Vagina (tissue), 2 donors: ENCODE measurements around the gene SUPT5H. TPM values are rescaled to one million over a fixed set of nuclear protein-coding genes. Genes with fewer than 3 reads are reported as not detected.

Experiments used
- DNase-seq, 2 donors: peaks; one replicate each; pipeline ENCODE4 v3.0.0-alpha.2; 2017; ENCODE audit errors: extremely low spot score in 2 of 2
- H3K27ac ChIP-seq: fragments of 200-600 bp; sonication (generic); one replicate; pipeline ENCODE4 v1.5.1; 2019
- H3K27me3 ChIP-seq: fragments of 200-600 bp; sonication (generic); one replicate; pipeline ENCODE4 v1.5.1; 2019
- H3K36me3 ChIP-seq, 2 donors: fragments of 200-600 bp; sonication (generic); one replicate each; pipeline ENCODE4 v1.5.1; 2017 to 2019
- H3K4me1 ChIP-seq: fragments of 200-600 bp; sonication (generic); one replicate; pipeline ENCODE4 v1.5.1; 2019
- H3K4me3 ChIP-seq, 2 donors: fragments of 200-600 bp; sonication (generic); 1 replicate in 1 of 2; 2 replicates in 1 of 2; pipeline ENCODE4 v1.5.1; 2016 to 2019
- H3K9me3 ChIP-seq: fragments of 200-600 bp; sonication (generic); one replicate; pipeline ENCODE4 v1.5.1; 2019
- POLR2A ChIP-seq, 2 donors: fragments of 450-650 bp; IDR thresholded peaks; one replicate each; pipeline ENCODE4 v1.6.1; 2017; ENCODE audit warnings: antibody characterized with exemption in 2 of 2, mild to moderate bottlenecking in 2 of 2, moderate library complexity in 2 of 2
- POLR2AphosphoS5 ChIP-seq, 2 donors: sonication (generic); formaldehyde crosslinking; IDR thresholded peaks; one replicate each; pipeline ENCODE4 v1.9.0; 2017; ENCODE audit warnings: antibody characterized with exemption in 2 of 2, mild to moderate bottlenecking in 2 of 2, low read depth in 1 of 2; ENCODE audit not compliant: insufficient read depth in 1 of 2
- intact Hi-C: fragments of 100-400 bp; cut with DNase I; formaldehyde crosslinking; loops from one replicate; pipeline ENCODE4 v1.15.1; 2023
- total RNA-seq: library from RNA; depleted of rRNA; stranded (reverse); fragments of >200 nt; gene quantifications from one replicate; pipeline ENCODE4 v1.2.3, GENCODE V29; 2016
- TF ChIP-seq, protein P1 (sequence below), 3 experiments: fragments of 450-650 bp in 2 of 3; fragments of 200-600 bp in 1 of 3; sonication (generic) in 1 of 3; IDR thresholded peaks; one replicate each; pipeline ENCODE4 v1.5.1; 2017 to 2019; ENCODE audit warnings: antibody characterized with exemption in 3 of 3, mild to moderate bottlenecking in 2 of 3, moderate library complexity in 2 of 3

Gene SUPT5H
- total RNA-seq, 1 donor from 2014 or later, result 113 TPM

DNA sequence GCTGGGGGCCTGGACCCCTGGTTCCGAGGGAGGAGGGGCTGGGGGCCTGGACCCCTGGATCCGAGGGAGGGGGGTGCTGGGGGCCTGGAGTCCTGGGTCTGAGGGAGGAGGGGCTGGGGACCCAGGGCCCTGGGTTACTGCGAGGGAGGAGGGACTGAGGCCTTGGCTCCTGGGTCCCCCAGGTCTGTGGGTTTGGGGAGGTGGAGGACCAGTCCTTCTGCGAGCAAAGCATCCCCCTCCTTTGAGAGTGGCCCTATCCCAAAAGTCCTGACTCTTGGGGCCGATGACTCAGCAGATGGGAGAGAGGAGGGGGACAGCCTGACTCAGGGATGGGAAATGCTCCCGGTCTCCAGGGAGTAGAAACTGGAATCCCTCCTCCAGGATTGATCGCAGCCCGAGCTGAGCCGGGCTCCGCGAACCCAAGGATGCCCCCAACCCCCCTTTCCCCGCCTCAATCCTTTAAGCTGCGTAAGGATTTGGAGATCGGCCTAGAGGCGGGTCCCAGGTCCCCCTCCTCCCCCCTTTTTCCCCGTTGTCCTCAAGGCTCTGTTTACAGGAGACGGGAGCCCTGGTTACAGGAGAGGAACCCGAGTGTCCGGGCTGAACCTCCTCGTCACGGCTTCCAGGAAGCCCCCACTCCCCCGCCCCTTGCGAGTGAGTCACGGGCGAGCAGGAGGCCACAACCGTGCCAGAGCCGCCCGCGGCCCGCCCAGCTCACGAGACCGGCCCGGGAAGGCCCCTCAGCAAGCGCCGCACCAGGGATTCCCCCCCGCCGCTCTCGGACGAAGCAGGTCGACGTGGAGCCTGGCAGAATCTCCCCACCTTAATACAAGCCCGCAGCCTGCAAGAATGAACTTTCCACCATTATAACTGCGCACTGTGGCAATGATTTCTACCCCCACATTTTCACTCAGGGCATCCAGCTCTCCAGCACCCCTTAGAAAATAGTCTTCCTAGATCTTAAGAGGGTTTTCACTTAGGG lies 41.8 kb upstream of the SUPT5H start:
- TF ChIP-seq POLR2A (IDR thresholded peaks at IDR 0.05) (peak in 1 of 2 donors; percentile 86), POLR2AphosphoS5 (IDR thresholded peaks at IDR 0.05; ENCODE audit: insufficient read depth in 1 of 2, low read depth in 1 of 2) (peak; percentile 98)
- TF ChIP-seq, protein P1, sequence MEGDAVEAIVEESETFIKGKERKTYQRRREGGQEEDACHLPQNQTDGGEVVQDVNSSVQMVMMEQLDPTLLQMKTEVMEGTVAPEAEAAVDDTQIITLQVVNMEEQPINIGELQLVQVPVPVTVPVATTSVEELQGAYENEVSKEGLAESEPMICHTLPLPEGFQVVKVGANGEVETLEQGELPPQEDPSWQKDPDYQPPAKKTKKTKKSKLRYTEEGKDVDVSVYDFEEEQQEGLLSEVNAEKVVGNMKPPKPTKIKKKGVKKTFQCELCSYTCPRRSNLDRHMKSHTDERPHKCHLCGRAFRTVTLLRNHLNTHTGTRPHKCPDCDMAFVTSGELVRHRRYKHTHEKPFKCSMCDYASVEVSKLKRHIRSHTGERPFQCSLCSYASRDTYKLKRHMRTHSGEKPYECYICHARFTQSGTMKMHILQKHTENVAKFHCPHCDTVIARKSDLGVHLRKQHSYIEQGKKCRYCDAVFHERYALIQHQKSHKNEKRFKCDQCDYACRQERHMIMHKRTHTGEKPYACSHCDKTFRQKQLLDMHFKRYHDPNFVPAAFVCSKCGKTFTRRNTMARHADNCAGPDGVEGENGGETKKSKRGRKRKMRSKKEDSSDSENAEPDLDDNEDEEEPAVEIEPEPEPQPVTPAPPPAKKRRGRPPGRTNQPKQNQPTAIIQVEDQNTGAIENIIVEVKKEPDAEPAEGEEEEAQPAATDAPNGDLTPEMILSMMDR (IDR thresholded peaks at IDR 0.05), result no peak
- intact Hi-C loops, result no loop called here
- Histone ChIP-seq H3K9me3 (no peaks in the 10 kb centered on the region), H3K4me3 (peak overlapping the region; percentile 62 to 68), H3K36me3 (peaks cover 5 to 17% of the 10 kb centered on the region in 2 donors), H3K27me3 (no peaks in the 10 kb centered on the region), H3K4me1 (peaks cover 60% of the 10 kb centered on the region), H3K27ac (peak overlapping the region; percentile 100)
- peak in 1 of 2 donors; percentile 100 for DNase-seq

DNA sequence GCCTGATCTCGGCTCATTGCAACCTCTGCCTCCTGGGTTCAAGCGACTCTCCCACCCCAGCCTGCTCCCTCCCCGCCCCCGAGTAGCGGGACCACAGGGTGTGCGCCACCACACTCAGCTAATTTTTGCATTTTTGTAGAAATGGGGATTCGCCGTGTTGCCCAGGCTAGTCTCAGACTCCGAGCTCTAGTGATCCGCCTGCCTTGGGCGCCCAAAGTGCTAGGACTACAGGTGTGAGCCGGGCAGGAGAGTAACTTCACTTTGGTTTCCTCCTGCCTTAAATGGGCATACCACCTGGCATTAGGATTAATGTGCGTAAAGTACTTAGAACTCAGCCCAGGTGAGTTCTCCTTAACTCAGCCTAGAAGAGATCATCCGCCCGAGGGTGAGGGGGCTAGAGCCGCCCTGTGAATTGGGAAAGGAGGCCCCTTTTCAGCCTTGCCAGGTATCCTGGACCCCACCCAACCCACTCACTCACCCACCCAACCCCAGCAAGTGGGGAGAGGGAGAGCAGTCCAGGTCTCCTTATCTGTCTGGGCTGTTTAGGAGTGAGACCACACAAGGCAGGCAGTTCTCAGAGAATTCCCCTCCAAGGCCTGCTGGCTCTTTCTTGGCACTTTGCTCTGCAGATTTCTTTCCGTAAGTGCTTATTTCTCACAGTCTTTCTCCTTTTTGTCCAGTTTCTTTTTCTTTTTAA lies 40.0 kb upstream of the SUPT5H start:
- Histone ChIP-seq H3K9me3 (no peaks in the 10 kb centered on the region), H3K36me3 (peaks cover 6 to 23% of the 10 kb centered on the region in 2 donors), H3K4me1 (peaks cover 52% of the 10 kb centered on the region), H3K27ac (peak overlapping the region; percentile 100), H3K4me3 (peak overlapping the region; percentile 97 to 98), H3K27me3 (no peaks in the 10 kb centered on the region)
- no peak for TF ChIP-seq POLR2AphosphoS5 (IDR thresholded peaks at IDR 0.05; ENCODE audit: insufficient read depth in 1 of 2, low read depth in 1 of 2)
- TF ChIP-seq, protein P1 (IDR thresholded peaks at IDR 0.05), result no peak
- no peak for TF ChIP-seq POLR2A (IDR thresholded peaks at IDR 0.05)
- intact Hi-C loops, result no loop called here
- no peak for DNase-seq

DNA sequence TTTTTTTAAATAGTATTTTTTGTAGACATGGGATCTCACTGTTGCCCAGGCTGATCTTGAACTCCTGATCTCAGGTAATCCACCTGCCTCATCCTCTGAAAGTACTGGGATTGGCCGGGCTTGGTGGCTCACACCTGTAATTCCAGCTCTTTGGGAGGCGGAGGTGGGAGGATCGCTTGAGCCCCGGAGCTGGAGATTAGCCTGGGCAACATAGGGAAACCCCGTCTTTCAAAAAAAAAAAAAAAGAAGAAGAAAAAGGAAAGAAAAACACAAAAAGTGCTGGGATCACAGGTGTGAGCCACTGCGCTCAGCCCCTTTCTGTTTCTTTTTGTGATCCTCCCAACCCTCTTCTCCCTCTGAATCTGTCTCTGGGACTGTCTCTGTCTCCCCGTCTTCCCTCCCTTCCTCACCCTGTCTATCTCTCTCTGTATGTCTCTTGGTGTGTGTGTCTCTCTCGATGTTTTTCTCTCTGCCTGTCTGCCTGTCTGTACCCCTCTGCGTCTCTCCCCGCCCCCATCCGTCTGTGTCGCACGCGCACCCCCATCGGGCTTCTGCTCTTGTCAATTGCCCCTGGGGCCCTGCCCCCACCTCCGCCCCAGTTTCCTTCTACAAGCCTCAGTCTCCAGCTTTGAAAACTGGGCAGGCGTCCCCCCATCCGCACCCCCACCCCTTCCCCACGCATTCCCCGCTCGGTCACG lies 39.3 kb upstream of the SUPT5H start:
- Histone ChIP-seq H3K36me3 (peaks cover 6 to 23% of the 10 kb centered on the region in 2 donors), H3K4me3 (peak overlapping the region; percentile 97 to 98), H3K4me1 (peaks cover 55% of the 10 kb centered on the region), H3K9me3 (no peaks in the 10 kb centered on the region), H3K27me3 (no peaks in the 10 kb centered on the region), H3K27ac (peak overlapping the region; percentile 100)
- TF ChIP-seq POLR2A (IDR thresholded peaks at IDR 0.05) (peak in 1 of 2 donors; percentile 14), POLR2AphosphoS5 (IDR thresholded peaks at IDR 0.05; ENCODE audit: insufficient read depth in 1 of 2, low read depth in 1 of 2) (peak in 1 of 2 donors; percentile 6)
- TF ChIP-seq, protein P1 (IDR thresholded peaks at IDR 0.05), result no peak
- peak in 1 of 2 donors; percentile 98 for DNase-seq
- intact Hi-C loops, result no loop called here

DNA sequence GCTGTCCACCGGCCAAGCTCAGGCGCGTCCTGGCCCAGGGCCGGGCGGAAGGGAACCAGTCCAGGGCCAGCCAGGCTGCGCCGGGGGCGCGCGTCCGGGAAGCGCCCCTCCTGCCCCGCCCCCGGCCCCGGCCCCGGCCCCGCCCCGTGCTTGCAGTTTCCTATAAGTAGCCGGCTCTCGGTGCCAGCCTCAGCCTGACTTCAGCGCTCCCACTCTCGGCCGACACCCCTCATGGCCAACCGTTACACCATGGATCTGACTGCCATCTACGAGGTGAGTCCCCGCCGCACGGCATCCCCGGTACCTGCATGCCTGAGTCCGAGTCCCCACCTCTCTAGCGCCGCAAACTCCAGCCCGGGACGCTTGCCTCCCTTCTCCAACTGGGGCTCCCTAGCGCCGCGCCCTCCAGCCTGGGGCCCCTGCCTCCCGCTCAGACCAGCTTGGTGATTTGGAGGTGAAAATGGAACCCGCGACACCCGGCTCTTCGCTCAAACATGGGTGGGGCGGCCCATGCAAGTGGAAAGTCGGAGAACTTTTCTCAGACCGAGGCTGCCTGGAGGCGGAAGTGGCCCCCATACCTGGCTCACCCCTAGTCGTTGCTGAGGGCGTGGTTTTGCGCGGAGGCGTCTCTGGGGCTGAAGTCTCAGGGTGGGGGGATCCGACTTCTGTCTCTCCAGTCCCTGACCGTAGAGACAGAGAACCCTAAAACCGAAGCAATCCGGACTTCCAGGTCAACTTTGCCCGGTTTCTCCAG lies 38.5 kb upstream of the SUPT5H start, which contains the start of gene ZFP36:
ZFP36 (plus strand) TSS at position 192 of the 754 bp plus-strand sequence; CDS start at position 250, 58 bp downstream.
- Histone ChIP-seq H3K4me1 (peaks cover 54% of the 10 kb centered on the region), H3K27ac (peak within 1 kb of the TSS; percentile 100), H3K36me3 (peaks cover 6 to 23% of the 10 kb centered on the region in 2 donors), H3K27me3 (no peaks in the 10 kb centered on the region), H3K4me3 (peak within 1 kb of the TSS; percentile 97 to 98), H3K9me3 (no peaks in the 10 kb centered on the region)
- TF ChIP-seq, protein P1 (IDR thresholded peaks at IDR 0.05), result peak in 1 of 3 experiments; percentile 21
- TF ChIP-seq POLR2AphosphoS5 (IDR thresholded peaks at IDR 0.05; ENCODE audit: insufficient read depth in 1 of 2, low read depth in 1 of 2), result peak in 1 of 2 donors; percentile 100
- peak; percentile 55 to 99 for TF ChIP-seq POLR2A (IDR thresholded peaks at IDR 0.05)
- peak in 1 of 2 donors; percentile 98 for DNase-seq
- intact Hi-C loops, result no loop called here
